Keratinocyte (primary cell): ENCODE data around the gene WDR4. TPM values are rescaled to one million over a fixed set of nuclear protein-coding genes. Genes with fewer than 3 reads are reported as not detected.

Experiments used
- DNase-seq: peaks from one replicate; pipeline ENCODE4 v3.0.0-alpha.2; 2011; ENCODE audit warnings: low read depth, missing footprints, low spot score
- FAIRE-seq: peaks from 2 replicates; lab custom pipeline; 2011; peaks lifted over from hg19 to GRCh38; lab: Jason Lieb, UNC
- H2AFZ ChIP-seq: 2 replicates; pipeline ENCODE4 v1.6.0; 2012; ENCODE audit warnings: low read length, control low read depth, inconsistent platforms; ENCODE audit not compliant: control insufficient read depth
- H3K27ac ChIP-seq: 2 replicates; pipeline ENCODE4 v1.5.1; 2011; ENCODE audit warnings: low read length; ENCODE audit not compliant: control insufficient read depth, insufficient read depth
- H3K27me3 ChIP-seq: 3 replicates; pipeline ENCODE4 v1.6.0; 2011; ENCODE audit warnings: low read length; ENCODE audit not compliant: control insufficient read depth, insufficient read depth; ENCODE audit errors: extremely low read depth
- H3K36me3 ChIP-seq, 2 experiments: 2 replicates in 1 of 2; 3 replicates in 1 of 2; pipeline ENCODE4 v1.5.1; 2011; ENCODE audit warnings: low read length in 2 of 2, mild to moderate bottlenecking in 1 of 2; ENCODE audit not compliant: control insufficient read depth in 2 of 2, insufficient read depth in 2 of 2; ENCODE audit errors: extremely low read depth in 1 of 2
- H3K4me1 ChIP-seq: 3 replicates; pipeline ENCODE4 v1.5.1; 2011; ENCODE audit warnings: low read length; ENCODE audit not compliant: control insufficient read depth, insufficient read depth; ENCODE audit errors: extremely low read depth
- H3K4me2 ChIP-seq: 3 replicates; pipeline ENCODE4 v1.6.0; 2011; ENCODE audit warnings: low read depth, low read length; ENCODE audit not compliant: control insufficient read depth, insufficient read depth; ENCODE audit errors: extremely low read depth
- H3K4me3 ChIP-seq, 3 experiments: fragments of 200-600 bp in 1 of 3; sonication (generic) in 1 of 3; 2 replicates in 2 of 3; 3 replicates in 1 of 3; pipeline ENCODE4 v1.5.1; 2011 to 2016; ENCODE audit warnings: low read length in 3 of 3, mild to moderate bottlenecking in 3 of 3, control low read depth in 2 of 3, inconsistent platforms in 1 of 3, low read depth in 1 of 3, mixed read lengths in 1 of 3, mixed run types in 1 of 3, moderate library complexity in 1 of 3; ENCODE audit not compliant: control insufficient read depth in 2 of 3, insufficient read depth in 2 of 3; ENCODE audit errors: extremely low read depth in 1 of 3
- H3K79me2 ChIP-seq: 2 replicates; pipeline ENCODE4 v1.6.0; 2012; ENCODE audit warnings: low read length; ENCODE audit not compliant: control insufficient read depth, insufficient read depth
- H3K9ac ChIP-seq: 3 replicates; pipeline ENCODE4 v1.6.0; 2011; ENCODE audit warnings: low read length; ENCODE audit not compliant: control insufficient read depth, insufficient read depth; ENCODE audit errors: extremely low read depth
- H3K9me1 ChIP-seq: 3 replicates; pipeline ENCODE4 v1.6.0; 2011; ENCODE audit warnings: low read length; ENCODE audit not compliant: control insufficient read depth, insufficient read depth; ENCODE audit errors: extremely low read depth
- H3K9me3 ChIP-seq: 2 replicates; pipeline ENCODE4 v1.5.1; 2012; ENCODE audit warnings: low read depth, low read length; ENCODE audit not compliant: control insufficient read depth
- H4K20me1 ChIP-seq: 3 replicates; pipeline ENCODE4 v1.6.0; 2011; ENCODE audit warnings: low read length; ENCODE audit not compliant: control insufficient read depth, insufficient read depth; ENCODE audit errors: extremely low read depth
- EZH2 ChIP-seq: IDR thresholded peaks from one replicate; pipeline ENCODE4 v1.6.1; 2012; ENCODE audit warnings: inconsistent platforms, mild to moderate bottlenecking, low read length, moderate library complexity
- dilution Hi-C: fragments of 300-500 bp; cut with MboI; formaldehyde crosslinking; loops from one replicate; pipeline ENCODE4 v1.7.0; 2020; ENCODE audit warnings: low sequenced_read_pairs; ENCODE audit not compliant: extremely low pct_ligation_motif_present
- polyA plus RNA-seq, 5 experiments: library from polyadenylated mRNA; depleted of rRNA in 3 of 5; stranded (reverse) in 3 of 5; stranded (forward) in 1 of 5; unstranded in 1 of 5; fragments of >200 nt; gene quantifications; 1 replicate in 1 of 5; 2 replicates in 3 of 5; 3 replicates in 1 of 5; pipeline versions ENCODE4 v1.2.1 to v1.2.3, GENCODE V29; 2011 to 2012; ENCODE audit warnings: missing spikeins in 2 of 5, low read depth in 1 of 5, low replicate concordance in 1 of 5
- TF ChIP-seq, protein P1 (sequence below), 3 experiments: IDR thresholded peaks in 1 of 3; conservative IDR thresholded peaks in 1 of 3; optimal IDR thresholded peaks in 1 of 3; 2 replicates in 2 of 3; 3 replicates in 1 of 3; pipeline versions ENCODE3 to v1.5.1; 2011; ENCODE audit warnings: low read length in 3 of 3, mild to moderate bottlenecking in 3 of 3, moderate library complexity in 2 of 3, control low read depth in 1 of 3, inconsistent platforms in 1 of 3; ENCODE audit not compliant: insufficient read depth in 2 of 3; ENCODE audit errors: extremely low read depth in 1 of 3

The WDR4 gene
- polyA plus RNA-seq, 1 donor (not counting 4 experiments of a cell fraction or from before 2014, with no cell fraction given), result 14.9 TPM

DNA sequence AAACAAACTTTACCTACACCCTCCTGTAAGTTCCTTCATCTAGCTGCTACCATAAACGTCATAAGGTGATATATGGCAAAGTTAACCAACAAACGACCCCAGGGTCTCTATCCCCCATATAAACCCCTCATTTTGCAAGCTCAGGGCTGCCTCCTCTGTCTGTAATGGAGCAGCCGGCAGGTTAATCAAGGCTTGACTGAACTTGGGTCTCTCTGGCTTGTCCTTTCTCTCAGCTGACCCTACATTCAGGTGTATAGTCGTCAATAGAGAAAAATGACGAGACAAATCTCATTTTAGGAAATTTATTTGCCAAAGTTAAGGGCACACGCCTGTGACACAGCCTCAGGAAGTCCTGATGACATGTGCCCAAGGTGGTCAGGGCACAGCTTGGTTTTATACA, 67.4 kb downstream of the WDR4 start:
- peaks cover 2% of the 10 kb centered on the region for H3K9me3 ChIP-seq
- no peaks in the 10 kb centered on the region for H3K79me2 ChIP-seq
- H3K4me3 ChIP-seq, result peak overlapping the region in 1 of 3 experiments; percentile 25
- H3K9me1 ChIP-seq, result no peaks in the 10 kb centered on the region
- H3K27ac ChIP-seq, result peak overlapping the region; percentile 68
- H3K9ac ChIP-seq, result peak overlapping the region; percentile 41
- no peaks in the 10 kb centered on the region for H4K20me1 ChIP-seq
- no peaks in the 10 kb centered on the region for H3K36me3 ChIP-seq
- peak overlapping the region; percentile 63 for H2AFZ ChIP-seq
- TF ChIP-seq, protein P1, sequence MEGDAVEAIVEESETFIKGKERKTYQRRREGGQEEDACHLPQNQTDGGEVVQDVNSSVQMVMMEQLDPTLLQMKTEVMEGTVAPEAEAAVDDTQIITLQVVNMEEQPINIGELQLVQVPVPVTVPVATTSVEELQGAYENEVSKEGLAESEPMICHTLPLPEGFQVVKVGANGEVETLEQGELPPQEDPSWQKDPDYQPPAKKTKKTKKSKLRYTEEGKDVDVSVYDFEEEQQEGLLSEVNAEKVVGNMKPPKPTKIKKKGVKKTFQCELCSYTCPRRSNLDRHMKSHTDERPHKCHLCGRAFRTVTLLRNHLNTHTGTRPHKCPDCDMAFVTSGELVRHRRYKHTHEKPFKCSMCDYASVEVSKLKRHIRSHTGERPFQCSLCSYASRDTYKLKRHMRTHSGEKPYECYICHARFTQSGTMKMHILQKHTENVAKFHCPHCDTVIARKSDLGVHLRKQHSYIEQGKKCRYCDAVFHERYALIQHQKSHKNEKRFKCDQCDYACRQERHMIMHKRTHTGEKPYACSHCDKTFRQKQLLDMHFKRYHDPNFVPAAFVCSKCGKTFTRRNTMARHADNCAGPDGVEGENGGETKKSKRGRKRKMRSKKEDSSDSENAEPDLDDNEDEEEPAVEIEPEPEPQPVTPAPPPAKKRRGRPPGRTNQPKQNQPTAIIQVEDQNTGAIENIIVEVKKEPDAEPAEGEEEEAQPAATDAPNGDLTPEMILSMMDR (optimal IDR thresholded peaks at IDR 0.05 in 1 of 3, IDR thresholded peaks at IDR 0.05 in 1 of 3, conservative IDR thresholded peaks at IDR 0.05 in 1 of 3; ENCODE audit: extremely low read depth in 1 of 3, insufficient read depth in 2 of 3, low read length in 3 of 3), result no peak
- no peak for TF ChIP-seq EZH2
- peak overlapping the region; percentile 77 for H3K4me2 ChIP-seq
- DNase-seq, result no peak
- dilution Hi-C loops, result loop anchor here (10.0 kb wide), 1 partner anchor 217 kb away; no protein-coding TSS in a partner anchor
- peaks cover 6% of the 10 kb centered on the region for H3K4me1 ChIP-seq
- FAIRE-seq, result no peak
- no peaks in the 10 kb centered on the region for H3K27me3 ChIP-seq

DNA sequence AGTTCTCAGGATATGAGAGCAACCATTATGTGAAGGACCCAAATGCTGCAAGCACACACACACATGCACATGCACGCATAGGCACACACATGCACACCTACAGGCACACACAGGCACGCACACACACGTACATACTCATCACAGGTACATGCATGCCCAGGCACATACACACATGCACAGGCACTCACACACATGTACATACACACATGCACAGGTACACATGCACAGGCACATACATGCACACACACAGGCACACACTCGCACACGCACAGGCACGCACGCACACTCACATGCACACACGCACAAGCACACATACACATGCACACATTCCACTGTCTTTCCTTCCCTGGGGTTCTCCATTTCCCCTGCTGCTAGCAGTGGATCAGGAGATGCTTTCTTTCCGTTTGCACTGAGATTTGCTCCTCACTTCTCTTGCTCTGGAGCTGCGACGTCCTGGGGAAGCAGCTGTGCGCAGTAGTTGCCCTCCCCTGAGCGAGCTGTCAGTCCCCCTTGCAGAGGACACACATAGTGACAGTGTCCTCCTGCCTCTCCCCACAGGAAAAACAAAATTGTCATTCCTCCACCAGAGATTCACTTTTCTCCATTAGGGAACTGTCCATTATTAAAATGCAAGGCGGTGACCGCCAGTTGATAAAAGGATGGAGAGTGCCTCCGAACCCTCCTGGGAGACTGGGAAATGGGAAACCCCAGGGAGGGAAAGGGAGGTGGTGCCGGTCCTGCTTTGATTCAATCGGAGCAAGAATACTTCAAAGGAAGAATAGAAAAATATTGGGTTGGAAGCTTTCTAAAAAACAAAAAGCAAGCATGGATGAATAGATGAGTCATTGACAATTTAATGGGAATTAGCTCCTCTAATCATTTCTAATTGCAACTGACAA, 69.5 kb downstream of the WDR4 start:
- Histone ChIP-seq H2AFZ (no peak overlapping the region), H3K27me3 (no peaks in the 10 kb centered on the region), H3K79me2 (no peaks in the 10 kb centered on the region), H3K4me1 (peaks cover 6% of the 10 kb centered on the region), H3K9me1 (no peaks in the 10 kb centered on the region), H3K9me3 (peaks cover 2% of the 10 kb centered on the region), H3K4me2 (no peak overlapping the region), H3K9ac (no peak overlapping the region), H3K4me3 (no peak overlapping the region), H3K27ac (no peak overlapping the region), H3K36me3 (no peaks in the 10 kb centered on the region), H4K20me1 (no peaks in the 10 kb centered on the region)
- dilution Hi-C loops, result loop anchor here (10.0 kb wide), 1 partner anchor 215 kb away; no protein-coding TSS in a partner anchor
- no peak for FAIRE-seq
- no peak for DNase-seq
- no peak for TF ChIP-seq EZH2
- TF ChIP-seq, protein P1 (optimal IDR thresholded peaks at IDR 0.05 in 1 of 3, IDR thresholded peaks at IDR 0.05 in 1 of 3, conservative IDR thresholded peaks at IDR 0.05 in 1 of 3; ENCODE audit: extremely low read depth in 1 of 3, insufficient read depth in 2 of 3, low read length in 3 of 3), result no peak
